NCI-H1048 (cell line): ENCODE measurements around the gene ITGB7.
A peak's percentile ranks its signal among the peaks of the same experiment; 100 is the strongest.

Experiments used
- DNase-seq: peaks from one replicate; lab custom pipeline; 2025; lab: John Stamatoyannopoulos, UW

The ITGB7 gene

DNA sequence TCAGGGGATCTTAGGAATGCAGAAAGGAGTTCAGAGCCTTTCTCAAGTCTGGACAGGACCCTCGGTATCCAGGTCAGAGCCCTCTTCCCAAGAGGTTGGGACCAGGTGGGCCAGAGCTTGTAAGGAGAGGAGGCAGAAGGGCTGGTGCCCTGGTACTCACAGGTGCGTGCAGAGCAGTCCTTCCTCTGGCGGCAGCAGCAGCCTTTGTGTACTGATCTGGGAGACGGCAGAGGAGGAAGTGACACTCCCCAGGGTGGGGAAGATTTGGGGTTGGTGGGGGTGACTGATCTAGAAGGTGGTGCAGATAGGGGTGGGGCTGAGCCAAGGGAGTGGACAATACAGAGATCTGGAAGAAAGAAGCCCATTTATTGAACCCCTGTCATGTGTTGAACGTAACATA, at the start of gene ITGB7:
Gene ITGB7, minus strand, starts transcription at position 210 of the 400 bp plus-strand sequence. CDS start 6,808 bp downstream, outside the sequence.
- no peak for DNase-seq

GRCh38 chr12:53255996-53256395, 48.9 kb upstream of the ITGB7 start:
- DNase-seq, result no peak

DNA sequence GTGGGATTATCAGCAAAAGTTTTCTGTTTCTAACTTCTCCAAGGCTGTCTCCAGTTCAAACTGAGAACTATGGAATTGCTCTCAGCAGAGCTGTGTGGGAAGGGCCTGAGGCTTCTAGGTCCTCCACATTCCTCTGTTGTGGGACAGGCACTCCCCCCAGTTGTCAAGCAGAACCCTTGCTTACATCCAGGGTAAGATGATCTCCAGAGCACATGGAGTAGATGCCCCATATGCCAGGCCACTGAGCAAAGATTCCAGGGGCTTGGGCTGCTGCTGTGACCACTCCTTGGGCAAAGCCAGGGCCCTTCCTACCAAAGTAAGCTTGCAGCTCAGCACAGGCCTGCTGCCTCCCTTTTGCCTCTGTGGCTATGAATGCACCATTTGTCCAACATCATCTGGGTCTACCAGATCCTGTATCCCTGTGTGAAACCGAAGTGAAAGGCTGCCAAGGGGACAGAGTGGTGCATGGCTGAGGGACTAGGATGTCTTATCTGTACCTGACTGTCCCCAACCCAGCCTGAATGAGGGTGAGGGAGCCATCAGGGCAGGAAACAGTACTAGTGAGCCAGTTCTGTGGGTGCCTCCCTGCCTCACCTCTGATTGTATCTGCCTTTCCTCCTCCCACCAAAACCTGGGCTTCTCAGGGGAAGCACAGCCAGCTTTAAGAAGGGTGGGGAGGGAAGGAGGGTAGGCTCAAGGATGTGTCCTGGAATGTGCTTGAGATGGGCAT, 47.9 kb upstream of the ITGB7 start:
- DNase-seq, result no peak

DNA sequence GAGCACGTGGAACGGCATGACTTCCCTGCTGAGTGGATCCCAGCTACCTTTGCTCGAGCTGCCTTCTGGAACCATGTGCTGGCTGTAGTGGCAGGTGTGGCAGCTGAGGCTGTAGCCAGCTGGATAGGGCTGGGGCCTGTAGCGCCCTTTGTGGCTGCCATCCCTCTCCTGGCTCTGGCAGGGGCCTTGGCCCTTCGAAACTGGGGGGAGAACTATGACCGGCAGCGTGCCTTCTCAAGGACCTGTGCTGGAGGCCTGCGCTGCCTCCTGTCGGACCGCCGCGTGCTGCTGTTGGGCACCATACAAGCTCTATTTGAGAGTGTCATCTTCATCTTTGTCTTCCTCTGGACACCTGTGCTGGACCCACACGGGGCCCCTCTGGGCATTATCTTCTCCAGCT, 46.2 kb upstream of the ITGB7 start:
- no peak for DNase-seq

GRCh38 chr12:53252349-53252916, 45.4 kb upstream of the ITGB7 start:
- no peak for DNase-seq

- DNase-seq, result peak; percentile 55
These were observed 44.7 kb upstream of the ITGB7 start for GRCh38 chr12:53251477-53252348.

DNA sequence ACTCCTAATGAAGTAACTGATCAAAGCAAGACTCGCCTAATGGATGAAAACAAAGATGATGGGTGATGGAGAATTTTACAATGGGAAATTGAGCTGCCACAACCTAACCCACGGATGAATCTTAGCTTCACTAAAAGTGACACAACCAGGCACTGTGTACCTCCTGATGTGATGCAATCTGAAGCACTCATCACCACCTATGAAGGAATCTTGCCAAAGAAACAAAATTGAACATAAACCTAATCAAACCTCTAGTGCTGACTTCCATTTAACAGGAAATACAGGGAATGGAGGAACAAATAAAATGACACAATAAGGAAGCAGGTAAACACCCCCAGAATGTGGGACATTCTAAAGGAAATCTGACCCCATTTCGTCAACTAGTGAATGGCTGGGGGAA, 38.2 kb upstream of the ITGB7 start:
- no peak for DNase-seq

DNA sequence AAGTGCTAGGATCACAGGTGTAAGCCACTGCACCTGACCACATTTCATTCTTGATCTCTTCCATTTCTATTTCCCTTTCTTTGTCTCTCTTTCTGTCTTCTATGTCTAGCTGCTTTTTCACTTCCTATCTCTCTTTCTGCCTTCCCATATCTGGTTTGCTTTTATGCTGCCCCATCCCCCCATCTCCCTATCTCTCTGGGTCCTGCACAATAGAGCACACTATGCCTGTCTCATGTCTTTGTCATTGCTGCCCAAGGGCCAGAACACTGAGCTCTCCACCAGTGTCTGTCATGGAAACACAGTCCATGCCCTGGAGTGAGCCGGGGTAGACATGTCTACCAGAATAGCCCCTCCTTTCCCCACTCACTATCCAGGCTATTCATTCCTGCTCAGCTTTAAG, 37.3 kb upstream of the ITGB7 start:
- no peak for DNase-seq

GRCh38 chr12:53241623-53242412, 34.8 kb upstream of the ITGB7 start:
- DNase-seq, result no peak

DNA sequence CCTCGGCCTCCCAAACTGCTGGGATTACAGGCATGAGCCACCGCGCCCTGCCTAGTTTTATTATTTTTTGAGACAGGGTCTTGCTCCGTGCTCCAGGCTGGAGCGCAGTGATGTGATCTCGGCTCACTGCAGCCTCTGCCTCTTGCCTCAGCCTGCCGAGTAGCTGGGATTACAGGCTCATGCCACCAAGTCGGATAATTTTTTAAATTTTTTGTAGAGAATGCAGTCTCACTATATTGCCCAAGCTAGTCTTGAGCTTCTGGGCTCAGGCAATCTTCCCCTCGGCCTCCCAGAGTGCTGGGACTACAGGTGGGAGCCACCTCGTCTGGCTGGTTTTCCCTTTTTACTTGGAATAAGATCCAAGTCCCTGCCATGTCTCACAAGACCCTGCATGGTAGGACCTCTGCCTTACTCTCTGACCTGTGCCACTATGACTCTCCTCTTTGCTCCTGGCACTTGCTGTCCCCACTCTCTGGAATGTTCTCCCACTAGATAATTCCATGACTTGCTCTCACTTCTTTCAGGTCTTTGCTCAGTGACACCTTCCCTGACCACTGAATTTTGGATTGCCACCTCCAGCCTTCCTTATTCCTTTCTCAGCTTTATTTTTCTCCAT, 32.7 kb upstream of the ITGB7 start:
- no peak for DNase-seq

DNA sequence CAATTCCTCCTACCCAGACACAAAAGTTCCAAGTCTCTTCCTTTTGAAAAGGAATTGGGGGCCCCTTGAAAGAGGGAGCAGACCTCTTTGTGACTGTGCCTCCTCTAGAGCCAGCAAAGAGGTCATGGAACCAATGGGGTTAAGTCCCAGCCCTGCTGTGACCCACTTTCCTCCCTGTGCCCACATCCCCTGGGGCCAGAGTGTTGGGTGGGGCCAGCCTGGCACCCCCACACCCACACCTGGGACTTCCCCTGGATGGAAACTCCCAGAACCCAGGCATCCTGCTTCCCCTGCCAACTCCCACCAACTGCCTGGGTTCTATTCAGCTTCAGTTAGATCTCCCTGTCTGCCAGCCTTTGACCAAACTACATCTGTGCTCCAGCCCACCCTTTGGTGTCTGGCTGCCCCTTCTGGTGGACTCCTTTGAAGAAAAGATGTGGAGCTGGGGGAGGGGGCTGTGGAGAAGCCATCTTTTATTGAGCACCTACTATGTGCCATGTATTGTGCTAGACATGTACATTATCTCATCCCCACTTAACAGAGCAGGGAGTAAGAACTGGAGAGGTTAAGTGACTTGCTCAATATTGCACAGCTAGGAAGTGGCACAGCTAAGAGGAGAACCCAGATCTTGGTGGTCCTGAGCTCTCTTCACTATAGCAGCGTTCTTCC, 29.5 kb upstream of the ITGB7 start:
- no peak for DNase-seq

GRCh38 chr12:53235742-53236442, 28.8 kb upstream of the ITGB7 start:
- no peak for DNase-seq

- no peak for DNase-seq
These were observed 28.1 kb upstream of the ITGB7 start for GRCh38 chr12:53235164-53235563.

- DNase-seq, result no peak
These were observed 27.3 kb upstream of the ITGB7 start for GRCh38 chr12:53234271-53234914.

DNA sequence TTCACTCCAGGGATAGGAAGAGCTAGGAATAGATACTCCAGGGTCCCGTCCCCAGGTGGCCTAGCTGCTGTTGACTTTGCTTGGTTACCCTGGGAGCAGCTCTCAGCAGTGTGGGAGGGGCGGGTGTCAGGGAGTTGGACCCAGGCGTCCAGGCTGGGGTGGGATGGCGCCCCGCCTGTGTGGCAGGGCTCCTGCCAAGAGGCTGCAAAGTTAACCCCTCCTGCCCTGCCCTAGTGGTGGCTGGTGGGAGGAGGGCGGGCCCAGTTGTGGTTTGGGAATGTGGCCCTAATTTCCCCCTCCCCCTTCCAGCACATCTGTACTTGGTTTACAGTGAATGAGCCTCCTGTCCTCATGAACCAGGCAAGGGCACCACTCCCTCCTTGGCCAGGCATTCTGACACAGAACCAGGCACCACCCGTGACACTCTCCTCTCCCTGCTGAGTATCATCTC, 26.6 kb upstream of the ITGB7 start:
- no peak for DNase-seq

DNA sequence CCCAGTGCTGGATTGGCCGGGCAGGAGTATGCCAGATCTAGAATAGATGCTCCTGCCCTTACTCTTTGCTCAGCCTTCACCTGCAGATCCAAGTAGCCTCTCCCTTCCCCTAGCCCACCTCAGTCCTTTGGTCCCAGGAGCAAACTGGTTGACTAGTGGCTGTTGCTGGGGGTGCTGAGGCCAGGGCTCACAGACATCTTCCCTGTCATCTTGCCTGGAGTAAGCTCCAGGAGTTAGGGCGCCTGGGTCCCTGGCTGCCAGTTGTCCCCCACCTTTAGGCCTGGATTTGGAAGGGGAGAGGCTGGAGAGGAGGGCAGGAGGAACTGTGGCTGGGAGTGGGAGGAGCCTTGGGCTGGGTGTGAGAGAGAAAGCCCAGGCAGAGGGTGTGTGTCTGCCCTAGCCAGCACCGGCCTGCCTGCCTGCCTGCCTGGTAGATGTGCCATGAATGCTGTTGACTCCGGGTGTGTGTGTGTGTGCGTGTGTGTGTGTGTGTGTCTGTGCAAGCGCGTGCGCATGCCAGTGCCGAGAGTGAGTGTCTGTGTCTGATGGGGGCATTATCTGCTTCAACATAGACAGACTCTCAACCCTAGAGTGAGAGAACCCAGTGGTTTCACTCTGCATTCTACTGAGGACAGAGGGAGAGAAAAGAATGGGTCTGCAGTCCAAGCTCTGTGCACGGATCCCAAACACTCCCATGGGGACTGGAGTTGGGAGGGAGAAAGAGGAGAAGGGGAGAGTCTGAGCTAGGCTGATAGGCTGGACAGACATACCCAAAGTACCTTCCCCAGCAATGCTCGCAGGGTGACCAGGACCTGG, 25.8 kb upstream of the ITGB7 start:
- no peak for DNase-seq

- no peak for DNase-seq
These were observed 25.0 kb upstream of the ITGB7 start, which contains the start of gene RARG for GRCh38 chr12:53231921-53232645. RARG (minus strand) TSS chr12:53232209; CDS start chr12:53227545, 4,664 bp downstream.

- no peak for DNase-seq
These were observed 24.5 kb upstream of the ITGB7 start for GRCh38 chr12:53231671-53231920.
